Subcutaneous adipose tissue (tissue), 4 donors: ENCODE data around the gene PDE6A. TPM values are rescaled to one million over a fixed set of nuclear protein-coding genes. Genes with fewer than 3 reads are reported as not detected.

Experiments
- total RNA-seq, 4 donors: library from RNA; depleted of rRNA; stranded (reverse); fragments of >200 nt; gene quantifications; one replicate each; pipeline ENCODE4 v1.1.0, GENCODE V29; 2016
- TF ChIP-seq, protein P1 (sequence below): fragments of 450-650 bp; IDR thresholded peaks from one replicate; pipeline ENCODE4 v1.5.1; 2016; ENCODE audit warnings: low read depth, mild to moderate bottlenecking, control low read depth, antibody characterized with exemption, moderate library complexity

PDE6A gene
- total RNA-seq, 4 donors from 2014 or later = not detected

DNA sequence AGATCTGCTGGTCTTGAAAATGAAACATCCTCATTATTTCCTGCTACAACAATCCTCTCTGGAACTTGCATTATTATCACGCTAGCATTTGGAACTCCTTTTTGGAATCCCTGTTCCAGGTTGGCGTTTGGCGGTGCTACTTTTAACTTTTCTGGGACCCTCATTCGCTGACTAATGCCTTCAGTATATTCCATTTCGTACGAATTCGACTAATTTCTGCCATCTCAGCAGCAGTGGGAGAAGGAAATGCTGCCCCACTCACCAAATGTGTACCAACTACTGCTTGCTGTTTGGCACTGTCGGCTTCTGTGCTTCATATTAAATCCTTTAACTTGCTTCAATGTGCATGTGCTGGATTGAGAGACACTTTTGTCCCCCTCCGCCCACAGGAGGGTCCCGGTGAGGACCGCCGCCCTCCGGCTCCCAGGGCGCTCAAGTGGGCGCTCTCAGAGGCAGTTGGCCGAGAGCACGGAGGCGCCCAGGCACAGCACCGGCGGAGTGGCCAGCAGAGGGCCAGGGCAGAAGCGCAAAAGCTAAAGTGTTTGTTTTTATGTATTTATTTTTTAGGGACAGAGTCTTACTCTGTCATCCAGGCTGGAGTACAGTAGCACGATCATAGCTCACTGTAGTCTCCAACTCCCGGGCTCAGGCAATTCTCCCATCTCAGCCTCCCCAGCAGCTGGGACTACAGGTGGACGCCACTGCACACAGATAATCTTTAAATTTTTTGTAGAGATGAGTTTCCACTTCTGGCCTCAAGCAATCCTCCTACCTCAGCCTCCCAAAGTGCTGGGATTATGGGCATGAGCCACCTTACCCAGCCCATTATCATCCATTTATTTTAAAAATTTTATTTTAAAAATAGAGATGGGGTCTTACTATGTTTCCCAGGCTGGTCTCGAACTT, 11.9 kb downstream of the PDE6A start:
- TF ChIP-seq, protein P1, sequence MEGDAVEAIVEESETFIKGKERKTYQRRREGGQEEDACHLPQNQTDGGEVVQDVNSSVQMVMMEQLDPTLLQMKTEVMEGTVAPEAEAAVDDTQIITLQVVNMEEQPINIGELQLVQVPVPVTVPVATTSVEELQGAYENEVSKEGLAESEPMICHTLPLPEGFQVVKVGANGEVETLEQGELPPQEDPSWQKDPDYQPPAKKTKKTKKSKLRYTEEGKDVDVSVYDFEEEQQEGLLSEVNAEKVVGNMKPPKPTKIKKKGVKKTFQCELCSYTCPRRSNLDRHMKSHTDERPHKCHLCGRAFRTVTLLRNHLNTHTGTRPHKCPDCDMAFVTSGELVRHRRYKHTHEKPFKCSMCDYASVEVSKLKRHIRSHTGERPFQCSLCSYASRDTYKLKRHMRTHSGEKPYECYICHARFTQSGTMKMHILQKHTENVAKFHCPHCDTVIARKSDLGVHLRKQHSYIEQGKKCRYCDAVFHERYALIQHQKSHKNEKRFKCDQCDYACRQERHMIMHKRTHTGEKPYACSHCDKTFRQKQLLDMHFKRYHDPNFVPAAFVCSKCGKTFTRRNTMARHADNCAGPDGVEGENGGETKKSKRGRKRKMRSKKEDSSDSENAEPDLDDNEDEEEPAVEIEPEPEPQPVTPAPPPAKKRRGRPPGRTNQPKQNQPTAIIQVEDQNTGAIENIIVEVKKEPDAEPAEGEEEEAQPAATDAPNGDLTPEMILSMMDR = no peak

DNA sequence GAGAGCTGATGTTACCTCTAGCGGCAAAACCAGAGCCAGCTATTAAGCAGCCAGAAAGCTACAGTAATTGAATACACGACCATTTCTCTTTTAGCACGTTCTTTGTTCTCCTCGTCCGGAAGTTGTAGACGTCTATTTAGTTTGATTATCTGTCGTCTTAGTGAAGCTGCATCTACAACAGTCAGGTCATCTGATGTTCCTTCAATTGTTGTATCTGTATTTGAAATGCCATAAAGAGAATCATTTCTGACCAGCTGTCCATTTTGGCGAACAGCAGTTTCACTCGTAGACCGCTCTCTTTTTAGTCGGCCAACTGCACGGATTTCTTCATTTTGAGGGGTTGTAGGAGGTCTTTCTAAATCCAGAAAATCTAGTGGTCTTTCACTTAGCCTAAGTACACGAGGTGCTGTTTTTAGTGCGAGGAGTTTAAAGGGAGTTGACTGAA, 12.6 kb downstream of the PDE6A start:
- TF ChIP-seq, protein P1 = no peak

DNA sequence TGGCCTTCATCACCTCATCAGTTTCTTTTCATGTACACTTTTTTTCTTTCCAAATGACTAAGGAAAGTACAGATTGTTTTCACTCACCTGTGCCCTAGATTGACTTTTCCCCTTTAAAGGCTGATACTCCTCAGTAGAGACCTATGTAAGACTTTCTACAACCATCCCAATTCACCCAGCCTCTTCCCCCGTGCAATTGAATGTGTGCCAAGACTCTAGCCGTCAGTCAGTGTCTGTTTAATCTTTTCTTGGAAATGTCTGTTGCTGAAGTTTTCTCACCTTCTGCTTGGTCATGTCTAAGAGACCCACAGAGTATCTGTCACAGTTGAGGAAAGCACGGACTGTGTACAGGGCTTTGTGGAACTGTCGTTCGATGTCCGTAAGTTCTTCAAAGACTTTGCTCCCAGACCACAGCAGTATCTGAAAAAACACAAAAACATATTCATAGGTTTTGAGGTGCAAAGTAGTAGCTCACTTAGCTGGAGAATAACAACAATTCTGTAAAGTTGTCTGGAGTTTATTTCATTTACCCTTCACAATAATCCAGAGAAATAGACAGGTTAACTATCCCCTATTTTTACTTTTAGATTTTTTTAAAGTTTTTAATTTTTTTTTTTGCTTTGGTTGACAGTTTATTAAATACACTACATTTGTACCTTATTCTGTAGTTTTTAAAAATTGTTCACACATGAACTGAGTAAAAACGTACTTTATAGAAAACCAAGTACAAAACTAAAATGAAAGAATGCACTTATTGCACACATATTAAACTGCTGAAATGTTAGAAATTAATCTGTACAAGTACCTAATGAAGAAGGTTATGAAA, 13.6 kb downstream of the PDE6A start:
- TF ChIP-seq, protein P1 = no peak

DNA sequence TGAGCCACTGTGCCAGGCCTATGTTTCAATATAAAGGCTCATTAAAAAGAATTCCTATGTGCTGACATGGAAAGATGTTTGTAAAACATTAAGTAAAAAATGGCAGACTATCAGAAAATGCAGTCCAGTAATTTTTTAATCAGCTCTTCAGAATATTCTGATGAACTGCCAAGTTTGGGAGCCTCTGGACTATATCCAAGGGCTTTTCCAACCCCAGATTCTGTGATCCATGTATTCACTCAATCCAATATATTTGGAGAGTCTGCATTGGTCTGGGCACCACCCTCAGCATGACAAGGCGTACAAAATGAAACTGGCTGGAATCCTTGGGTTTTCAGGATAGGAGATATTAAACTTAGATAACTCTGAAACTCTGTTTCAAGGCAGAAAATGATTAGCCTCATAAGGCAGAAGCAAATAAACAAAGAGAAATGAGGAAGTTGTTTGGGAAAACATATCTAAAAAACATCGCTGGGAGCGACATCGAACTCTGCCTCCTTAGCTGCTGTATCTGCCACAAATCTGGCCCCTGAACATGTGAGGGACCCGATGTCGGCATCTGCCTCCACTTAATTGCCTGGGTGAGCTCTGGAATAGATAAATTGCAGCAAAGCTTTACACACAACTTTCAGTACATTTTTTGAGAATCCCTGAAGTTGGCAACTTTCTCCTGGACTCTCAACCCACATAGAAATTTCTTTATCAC, 14.4 kb downstream of the PDE6A start:
- TF ChIP-seq, protein P1 = no peak

DNA sequence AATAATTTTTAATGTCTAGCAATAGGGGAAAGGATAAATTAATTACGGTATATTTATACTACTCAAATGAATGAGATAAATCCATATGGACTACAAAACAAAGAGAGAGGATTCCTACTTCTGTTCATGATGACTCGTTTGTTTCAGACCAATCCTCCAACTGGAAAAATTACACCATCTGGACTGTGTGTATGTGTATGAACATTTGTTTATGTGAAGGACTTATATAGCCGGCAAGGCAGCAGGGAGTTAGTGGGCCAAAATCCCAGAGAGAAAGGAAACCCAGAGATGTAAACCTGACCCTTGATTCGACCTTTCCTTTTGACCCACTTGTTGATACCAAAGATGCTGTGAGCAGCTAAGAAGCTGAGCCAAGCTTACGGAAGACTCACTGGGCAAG, 20.1 kb downstream of the PDE6A start:
- TF ChIP-seq, protein P1 = no peak

DNA sequence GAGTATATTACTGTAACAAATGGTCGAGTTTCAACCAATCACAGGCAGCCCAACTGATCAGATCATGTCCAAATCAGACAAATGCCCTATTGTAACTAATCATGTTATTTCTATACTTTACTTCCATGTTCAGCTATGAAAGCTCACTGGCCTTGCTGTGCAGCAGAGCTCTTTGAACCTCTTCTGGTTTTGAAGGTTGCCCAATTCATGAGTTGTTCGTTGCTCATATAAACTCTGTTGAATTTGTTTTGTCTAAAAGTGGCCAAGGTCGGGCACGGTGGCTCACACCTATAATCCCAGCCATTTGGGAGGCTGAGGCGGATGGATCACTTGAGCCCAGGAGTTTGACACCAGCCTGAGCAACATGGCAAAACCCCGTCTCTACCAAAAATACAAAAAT, 21.6 kb downstream of the PDE6A start:
- TF ChIP-seq, protein P1 = no peak
